Measurements from ENCODE around the gene IFNB1.

Gene IFNB1

GRCh38 chr9:21077781-21078180, at the start of gene IFNB1:
Gene IFNB1, minus strand, starts transcription at chr9:21077942. Its CDS starts 73 bp downstream, at chr9:21077869.
- no peak for DNase-seq

- DNase-seq: no peak
Measured at GRCh38 chr9:21121595-21122251, 44.0 kb upstream of the IFNB1 start.

GRCh38 chr9:21121079-21121478, 43.3 kb upstream of the IFNB1 start:
- DNase-seq: no peak

GRCh38 chr9:21119093-21119770, 41.5 kb upstream of the IFNB1 start:
- DNase-seq: no peak

GRCh38 chr9:21114311-21114710, 36.6 kb upstream of the IFNB1 start:
- no peak for DNase-seq

- peak; percentile 91 for DNase-seq
Measured at GRCh38 chr9:21110708-21111576, 33.2 kb upstream of the IFNB1 start.

GRCh38 chr9:21104787-21105186, 27.0 kb upstream of the IFNB1 start:
- DNase-seq: no peak

- DNase-seq: no peak
Measured at GRCh38 chr9:21102305-21102704, 24.6 kb upstream of the IFNB1 start.

GRCh38 chr9:21097817-21098216, 20.1 kb upstream of the IFNB1 start:
- DNase-seq: no peak

GRCh38 chr9:21096901-21097255, 19.1 kb upstream of the IFNB1 start:
- no peak for DNase-seq

- DNase-seq: no peak
Measured at GRCh38 chr9:21096172-21096900, 18.6 kb upstream of the IFNB1 start.

- DNase-seq: no peak
Measured at GRCh38 chr9:21095561-21095960, 17.8 kb upstream of the IFNB1 start.

GRCh38 chr9:21086538-21086937, 8.8 kb upstream of the IFNB1 start:
- no peak for DNase-seq

- no peak for DNase-seq
Measured at GRCh38 chr9:21085005-21085404, 7.3 kb upstream of the IFNB1 start.

GRCh38 chr9:21084242-21084850, 6.6 kb upstream of the IFNB1 start:
- DNase-seq: no peak

- no peak for DNase-seq
Measured at GRCh38 chr9:21082671-21083070, 4.9 kb upstream of the IFNB1 start.

GRCh38 chr9:21081999-21082398, 4.3 kb upstream of the IFNB1 start:
- no peak for DNase-seq

GRCh38 chr9:21081451-21081850, 3.7 kb upstream of the IFNB1 start:
- no peak for DNase-seq

- no peak for DNase-seq
Measured at GRCh38 chr9:21080793-21081192, 3.1 kb upstream of the IFNB1 start.

- DNase-seq: no peak
Measured at GRCh38 chr9:21078702-21079101, 960 bp upstream of the IFNB1 start.

GRCh38 chr9:21075484-21075883, 2.3 kb downstream of the IFNB1 start:
- DNase-seq: no peak

- no peak for DNase-seq
Measured at GRCh38 chr9:21070906-21071305, 6.8 kb downstream of the IFNB1 start.

- DNase-seq: peak; percentile 55
Measured at GRCh38 chr9:21070171-21070571, 7.6 kb downstream of the IFNB1 start.
